Measurements from ENCODE around the gene PFKFB4.

DNA sequence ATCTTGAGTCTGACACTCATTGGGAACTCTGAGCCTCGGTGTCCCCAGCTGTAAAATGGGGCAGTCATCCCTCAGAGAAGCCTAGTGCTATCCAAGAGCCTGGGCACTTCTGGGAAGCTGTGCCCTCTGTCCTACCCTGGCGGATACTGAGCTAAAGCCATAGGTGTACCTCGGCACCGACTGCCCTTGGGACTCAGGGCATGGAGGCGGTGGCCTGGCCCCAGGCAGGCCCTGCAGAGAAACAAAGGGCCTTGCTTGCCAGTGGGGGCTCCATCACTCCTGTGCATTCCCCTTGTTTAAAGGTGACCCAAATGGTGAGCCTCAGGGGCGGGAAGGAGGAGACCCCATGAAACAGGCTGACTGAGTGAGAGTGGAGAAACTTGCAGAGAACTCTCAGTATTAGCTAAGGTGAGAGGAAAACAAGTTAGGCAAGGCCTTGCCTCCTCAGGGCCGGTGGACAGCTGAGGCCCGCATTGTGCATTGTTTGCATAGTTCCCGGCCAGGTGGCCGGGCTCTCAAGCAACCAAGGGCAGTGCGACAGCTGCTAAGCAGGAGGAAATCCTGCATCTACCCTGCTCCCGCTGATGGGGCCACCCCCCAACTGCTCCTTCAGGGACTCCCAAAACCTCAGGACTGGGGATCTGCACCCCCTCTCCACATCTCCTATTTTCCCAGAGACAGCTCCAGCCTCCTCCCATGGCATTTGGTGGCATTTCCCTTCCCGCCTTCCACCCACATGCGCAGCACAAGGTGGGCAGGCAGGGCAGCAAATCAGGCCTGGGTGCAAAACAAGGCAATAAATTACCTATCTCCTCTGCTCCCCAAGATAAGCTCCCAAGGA is 4.3 kb downstream of the PFKFB4 start:
- no peak for TF ChIP-seq POLR2A (IDR thresholded peaks at IDR 0.05)
- TF ChIP-seq CTCF (IDR thresholded peaks at IDR 0.05) = no peak
- no peak for TF ChIP-seq POLR2AphosphoS5 (IDR thresholded peaks at IDR 0.05)
